ENCODE data around the gene RBKS.

DNA sequence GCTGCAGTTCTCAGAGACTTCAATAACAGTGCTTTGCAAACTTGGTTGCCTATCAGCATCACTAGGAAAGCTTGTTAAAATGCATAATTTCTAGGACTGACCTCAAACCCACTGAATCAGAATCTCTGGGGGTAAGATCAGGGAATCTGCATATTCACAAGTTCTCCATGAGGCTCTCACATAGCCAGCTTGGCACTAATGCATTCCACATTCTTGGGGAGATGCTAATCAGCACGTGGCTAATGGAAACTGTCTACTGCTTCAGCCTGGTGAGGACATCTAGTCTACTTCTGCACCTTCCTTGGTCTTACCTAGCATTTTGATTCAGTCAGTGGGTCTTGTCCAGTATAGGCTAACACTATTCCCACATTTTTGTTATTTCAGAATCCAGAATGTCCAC is 56.3 kb downstream of the RBKS start:
- TF ChIP-seq, protein P1, sequence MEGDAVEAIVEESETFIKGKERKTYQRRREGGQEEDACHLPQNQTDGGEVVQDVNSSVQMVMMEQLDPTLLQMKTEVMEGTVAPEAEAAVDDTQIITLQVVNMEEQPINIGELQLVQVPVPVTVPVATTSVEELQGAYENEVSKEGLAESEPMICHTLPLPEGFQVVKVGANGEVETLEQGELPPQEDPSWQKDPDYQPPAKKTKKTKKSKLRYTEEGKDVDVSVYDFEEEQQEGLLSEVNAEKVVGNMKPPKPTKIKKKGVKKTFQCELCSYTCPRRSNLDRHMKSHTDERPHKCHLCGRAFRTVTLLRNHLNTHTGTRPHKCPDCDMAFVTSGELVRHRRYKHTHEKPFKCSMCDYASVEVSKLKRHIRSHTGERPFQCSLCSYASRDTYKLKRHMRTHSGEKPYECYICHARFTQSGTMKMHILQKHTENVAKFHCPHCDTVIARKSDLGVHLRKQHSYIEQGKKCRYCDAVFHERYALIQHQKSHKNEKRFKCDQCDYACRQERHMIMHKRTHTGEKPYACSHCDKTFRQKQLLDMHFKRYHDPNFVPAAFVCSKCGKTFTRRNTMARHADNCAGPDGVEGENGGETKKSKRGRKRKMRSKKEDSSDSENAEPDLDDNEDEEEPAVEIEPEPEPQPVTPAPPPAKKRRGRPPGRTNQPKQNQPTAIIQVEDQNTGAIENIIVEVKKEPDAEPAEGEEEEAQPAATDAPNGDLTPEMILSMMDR (IDR thresholded peaks at IDR 0.05), result no peak
- no peak for TF ChIP-seq POLR2A (IDR thresholded peaks at IDR 0.05)
